Heart left ventricle (tissue), 16 donors: ENCODE measurements around the gene OSGEP. TPM values are rescaled to one million over a fixed set of nuclear protein-coding genes. Genes with fewer than 3 reads are reported as not detected.
A peak's percentile ranks its signal among the peaks of the same experiment; 100 is the strongest.

ENCODE experiments used
- ATAC-seq, 4 donors: fragments of 200-7000 bp; cut with Tn5 transposase; one replicate each; pipeline ENCODE4 v1.9.1; 2020 to 2022; ENCODE audit warnings: moderate library complexity in 4 of 4, mild to moderate bottlenecking in 3 of 4, moderate number of reproducible peaks in 1 of 4
- DNase-seq, 5 donors: peaks; one replicate each; pipeline ENCODE4 v3.0.0-alpha.2; 2020
- H3K27ac ChIP-seq, 12 donors: fragments of 200-600 bp; sonication (generic) in 4 of 12; one replicate each; pipeline versions ENCODE4 v1.5.0 to v1.8.0; 2016 to 2022; ENCODE audit warnings: mild to moderate bottlenecking in 2 of 12
- H3K27me3 ChIP-seq, 9 donors: fragments of 200-600 bp; sonication (generic) in 2 of 9; one replicate each; pipeline versions ENCODE4 v1.5.1 to v1.8.0; 2016 to 2022; ENCODE audit warnings: mild to moderate bottlenecking in 3 of 9
- H3K36me3 ChIP-seq, 9 donors: fragments of 200-600 bp; sonication (generic) in 2 of 9; one replicate each; pipeline versions ENCODE4 v1.5.0 to v1.8.0; 2018 to 2022; ENCODE audit warnings: mild to moderate bottlenecking in 2 of 9
- H3K4me1 ChIP-seq, 12 donors: fragments of 200-600 bp; sonication (generic) in 4 of 12; one replicate each; pipeline versions ENCODE4 v1.5.0 to v1.8.0; 2016 to 2022; ENCODE audit warnings: mild to moderate bottlenecking in 3 of 12
- H3K4me3 ChIP-seq, 12 donors: fragments of 200-600 bp; sonication (generic) in 4 of 12; one replicate each; pipeline versions ENCODE4 v1.5.0 to v1.8.0; 2017 to 2022; ENCODE audit warnings: mild to moderate bottlenecking in 9 of 12, moderate library complexity in 4 of 12
- H3K9me3 ChIP-seq, 12 donors: fragments of 200-600 bp; sonication (generic) in 4 of 12; one replicate each; pipeline versions ENCODE4 v1.5.0 to v1.8.0; 2016 to 2022; ENCODE audit warnings: mild to moderate bottlenecking in 1 of 12
- POLR2A ChIP-seq, 2 donors: fragments of 450-650 bp; IDR thresholded peaks; one replicate each; pipeline ENCODE4 v1.6.1; 2017; ENCODE audit warnings: antibody characterized with exemption in 2 of 2, mild to moderate bottlenecking in 2 of 2, moderate library complexity in 2 of 2
- WGBS, 4 donors: extraction: QIAGEN DNeasy Blood & Tissue Kit in 2 of 4; methylation state at CpG; one replicate each; pipeline versions ENCODE4 v1.1.5 to v1.1.7; 2013 to 2018; 5-methylcytosine and 5-hydroxymethylcytosine counted together
- intact Hi-C, 10 donors: fragments of 100-400 bp; cut with DNase I; formaldehyde crosslinking; loops; one replicate each; pipeline versions ENCODE4 v1.11.1 to v1.14.2; 2022
- polyA plus RNA-seq, 2 donors: library from polyadenylated mRNA; stranded (reverse); fragments of 200-250 nt; gene quantifications; one replicate each; pipeline ENCODE4 v1.2.3, GENCODE V29; 2013
- total RNA-seq, 9 donors: library from RNA; depleted of rRNA in 2 of 9; stranded (reverse); fragments of >200 nt in 2 of 9; fragmentation: NEBNext Ultra II Directional in 3 of 9; extraction: Animal tissue kit (Norgen Biotek cat#: 25700) in 3 of 9; gene quantifications; one replicate each; pipeline versions ENCODE4 v1.1.0 to v1.2.4, GENCODE V29; 2016 to 2023
- TF ChIP-seq, protein P1 (sequence below), 12 donors: fragments of 200-600 bp; sonication (generic) in 4 of 12; IDR thresholded peaks; one replicate each; pipeline versions ENCODE4 v1.5.0 to v1.8.0; 2018 to 2022; ENCODE audit warnings: antibody characterized with exemption in 12 of 12, mild to moderate bottlenecking in 5 of 12
- donor health status: ischemic (EF 13 %, LVEDD 7.1; RV severe dilation, severe dysfunction).
- donor health status: healthy with polysubstance abuse.
- donor health status: DM: no; HTN: yes; CAD: no.
- donor health status: DM: no; HTN: no; CAD: no.
- donor health status: ischemic (EF 25% LVEDD 6.9; RV normal size, moderate dysfunction).
- donor health status: ischemic (EF 25% LVEDD 5.7; RV mildly dilated, moderate dysfunction).
- donor health status: healthy.
- donor health status: DM: yes; HTN: yes; CAD: no.
- donor health status: ischemic (EF 35%, LVEDD 5.7; RV mildly dilated, moderate dysfunction).
- donor health status: nonischemic (EF 11% LVEDD 7.7; RV severe dilation, severe dysfunction).
- donor health status: DM: yes; HTN: yes; CAD: no.
- donor health status: PGD.
- donor health status: ischemic (EF 29% LVEDD 5.4; RV normal size, mild dysfunction).
- donor health status: nonischemic (EF 23%, LVEDD 6.1; RV moderate dilation, normal function).

Gene OSGEP
- total and polyA plus RNA-seq, 11 donors = 16.1 to 40.9 (median 21.6) TPM

DNA sequence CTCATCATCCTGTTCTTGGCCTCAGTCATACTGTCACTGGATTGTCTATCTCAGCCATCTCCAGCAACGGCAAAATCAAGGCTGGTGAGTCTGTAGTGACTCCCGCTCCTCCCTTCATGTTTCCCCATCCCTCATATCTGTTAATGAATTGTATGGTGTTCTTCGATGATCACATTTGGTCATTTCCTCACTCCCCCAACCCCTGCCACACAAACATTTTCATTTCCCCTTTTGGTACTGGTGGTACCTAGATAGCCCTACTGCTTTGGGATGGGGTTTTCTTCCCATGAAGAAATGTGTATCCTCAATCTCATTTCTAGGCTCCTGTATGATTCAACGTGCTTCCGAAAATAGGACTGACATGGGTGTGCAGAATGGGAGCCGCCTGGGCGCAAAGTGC, 15.9 kb downstream of the OSGEP start:
- 79 to 90% (median 89%) methylated on average over 7 of the region's 7 CpGs for WGBS, 4 donors
- Histone ChIP-seq H3K9me3 (no peaks in the 10 kb centered on the region), H3K4me3 (no peak overlapping the region), H3K27me3 (peaks cover 0 to 6% (median 0%) of the 10 kb centered on the region in 9 donors), H3K4me1 (peaks cover 0 to 23% (median 9%) of the 10 kb centered on the region in 12 donors), H3K36me3 (no peaks in the 10 kb centered on the region), H3K27ac (no peak overlapping the region)
- DNase-seq (no peak), ATAC-seq (no peak)
- intact Hi-C loops = no loop called here
- TF ChIP-seq, protein P1, sequence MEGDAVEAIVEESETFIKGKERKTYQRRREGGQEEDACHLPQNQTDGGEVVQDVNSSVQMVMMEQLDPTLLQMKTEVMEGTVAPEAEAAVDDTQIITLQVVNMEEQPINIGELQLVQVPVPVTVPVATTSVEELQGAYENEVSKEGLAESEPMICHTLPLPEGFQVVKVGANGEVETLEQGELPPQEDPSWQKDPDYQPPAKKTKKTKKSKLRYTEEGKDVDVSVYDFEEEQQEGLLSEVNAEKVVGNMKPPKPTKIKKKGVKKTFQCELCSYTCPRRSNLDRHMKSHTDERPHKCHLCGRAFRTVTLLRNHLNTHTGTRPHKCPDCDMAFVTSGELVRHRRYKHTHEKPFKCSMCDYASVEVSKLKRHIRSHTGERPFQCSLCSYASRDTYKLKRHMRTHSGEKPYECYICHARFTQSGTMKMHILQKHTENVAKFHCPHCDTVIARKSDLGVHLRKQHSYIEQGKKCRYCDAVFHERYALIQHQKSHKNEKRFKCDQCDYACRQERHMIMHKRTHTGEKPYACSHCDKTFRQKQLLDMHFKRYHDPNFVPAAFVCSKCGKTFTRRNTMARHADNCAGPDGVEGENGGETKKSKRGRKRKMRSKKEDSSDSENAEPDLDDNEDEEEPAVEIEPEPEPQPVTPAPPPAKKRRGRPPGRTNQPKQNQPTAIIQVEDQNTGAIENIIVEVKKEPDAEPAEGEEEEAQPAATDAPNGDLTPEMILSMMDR (IDR thresholded peaks at IDR 0.05) = no peak
- no peak for TF ChIP-seq POLR2A (IDR thresholded peaks at IDR 0.05)

DNA sequence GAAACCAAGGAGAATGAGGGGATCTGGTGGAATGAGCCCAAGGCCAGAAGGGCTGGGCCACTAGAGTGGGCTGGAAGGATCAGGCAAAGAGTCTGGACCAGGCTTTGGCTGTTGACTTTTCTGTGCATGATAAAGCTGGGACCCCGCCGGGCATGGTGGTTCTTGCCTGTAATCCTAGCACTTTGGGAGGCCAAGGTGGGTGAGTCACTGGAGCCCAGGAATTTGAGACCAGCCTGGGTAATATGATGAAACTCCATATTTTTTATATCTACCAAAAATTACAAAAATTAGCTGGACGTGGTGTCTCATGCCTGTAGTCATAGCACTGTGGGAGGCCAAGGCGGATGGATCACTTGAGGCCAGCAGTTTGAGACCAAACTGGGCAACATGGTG, 18.3 kb downstream of the OSGEP start:
- no peaks in the 10 kb centered on the region for H3K9me3 ChIP-seq
- intact Hi-C loops = no loop called here
- TF ChIP-seq POLR2A (IDR thresholded peaks at IDR 0.05) = no peak
- TF ChIP-seq, protein P1 (IDR thresholded peaks at IDR 0.05) = no peak
- no peak overlapping the region for H3K27ac ChIP-seq
- H3K36me3 ChIP-seq = no peaks in the 10 kb centered on the region
- no peak for ATAC-seq
- 84 to 94% (median 90%) methylated on average over 4 of the region's 4 CpGs for WGBS, 4 donors
- peaks cover 0 to 6% (median 0%) of the 10 kb centered on the region in 9 donors for H3K27me3 ChIP-seq
- H3K4me3 ChIP-seq = no peak overlapping the region
- DNase-seq = no peak
- H3K4me1 ChIP-seq = peaks cover 0 to 23% (median 9%) of the 10 kb centered on the region in 12 donors

DNA sequence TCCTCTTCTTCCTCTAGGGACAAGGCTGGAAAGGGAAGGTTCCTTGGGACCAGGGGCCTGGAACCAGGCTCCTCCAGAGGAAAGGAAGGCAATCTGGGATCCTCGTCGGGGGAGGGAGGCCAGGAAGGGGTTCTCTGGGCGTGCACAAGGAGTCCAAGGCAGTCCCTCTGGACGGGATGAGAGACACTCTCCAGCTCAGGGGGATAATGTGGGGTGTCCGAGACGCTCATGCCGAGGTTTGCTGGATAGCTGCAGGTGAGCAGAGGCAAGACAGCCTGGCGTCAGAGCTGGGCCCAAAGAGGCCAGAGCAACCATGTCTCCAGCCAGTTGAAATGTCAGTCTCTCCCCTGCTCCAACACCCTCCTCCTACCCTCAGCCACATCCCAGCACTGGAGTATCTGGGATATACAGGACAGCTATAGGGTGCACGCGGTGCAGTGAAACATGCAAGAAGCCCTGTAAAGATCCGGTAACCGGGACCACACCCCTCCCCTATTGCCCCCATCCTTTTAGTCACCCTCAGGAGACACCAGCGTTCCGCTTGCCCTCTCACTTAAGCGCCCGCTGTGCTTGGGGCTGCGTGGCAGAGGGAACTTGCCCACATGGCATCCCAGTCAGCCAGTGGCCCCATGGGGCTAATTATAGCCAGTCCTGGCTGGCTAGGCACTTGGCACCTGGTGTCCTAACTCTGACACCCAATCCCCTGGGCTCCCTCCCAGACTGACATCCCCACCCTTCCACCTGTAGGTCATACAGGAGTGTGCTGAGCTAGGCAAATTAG, 18.8 kb downstream of the OSGEP start, which contains the start of gene KLHL33:
Gene KLHL33 (minus strand): TSS at position 585 of the 781 bp plus-strand sequence. CDS start 355 bp downstream, at position 230.
- H3K27ac ChIP-seq = peak within 1 kb of the TSS in 11 of 12 donors; percentile 4 to 83 (median 70)
- DNase-seq (no peak), ATAC-seq (peak in 3 of 4 donors; percentile 15 to 33 (median 19))
- WGBS, 4 donors = 67 to 78% (median 72%) methylated on average over 16 to 17 of the region's 17 CpGs
- H3K4me1 ChIP-seq = peaks cover 0 to 24% (median 9%) of the 10 kb centered on the region in 12 donors
- peaks cover 0 to 6% (median 0%) of the 10 kb centered on the region in 9 donors for H3K27me3 ChIP-seq
- H3K4me3 ChIP-seq = peak within 1 kb of the TSS in 11 of 12 donors; percentile 17 to 61 (median 50)
- no peaks in the 10 kb centered on the region for H3K9me3 ChIP-seq
- intact Hi-C loops = no loop called here
- H3K36me3 ChIP-seq = no peaks in the 10 kb centered on the region
- TF ChIP-seq, protein P1 (IDR thresholded peaks at IDR 0.05) = no peak
- TF ChIP-seq POLR2A (IDR thresholded peaks at IDR 0.05) = no peak
